ENCODE results near the gene LOC128125822.

LOC128125822 gene

GRCh38 chr6:63609231-63609630, 37.0 kb downstream of the LOC128125822 start:
- no peak overlapping the region for H2AFZ ChIP-seq (ENCODE audit: control insufficient read depth, low read depth, low read length)
- H3K4me2 ChIP-seq (ENCODE audit: control insufficient read depth, insufficient read depth) = no peak overlapping the region
- ChIA-PET POLR2A (interaction anchor here (0.8 kb wide), 1 partner anchor 18 kb away, joined by 4 read pairs; no protein-coding TSS in a partner anchor), CTCF (interaction anchor here (0.8 to 4.8 kb wide), 2 partner anchors 11 to 139 kb away, joined by 4 to 20 read pairs; no protein-coding TSS in a partner anchor), RAD21 (ENCODE audit: unreplicated experiment) (interaction anchor here (0.8 to 1.1 kb wide), 2 partner anchors 155 to 257 kb away, joined by 3 to 5 read pairs; no protein-coding TSS in a partner anchor), SMC1A (ENCODE audit: uncharacterized antibody, unreplicated experiment) (interaction anchor here (0.8 to 1.5 kb wide), 4 partner anchors 9 to 260 kb away, joined by 3 to 9 read pairs (median 4); no protein-coding TSS in a partner anchor)
- H3K36me3 ChIP-seq (ENCODE audit: control insufficient read depth in 2 of 2, insufficient read depth in 2 of 2, low read length in 1 of 2) = no peaks in the 10 kb centered on the region
- ATAC-seq = no peak
- no peak for FAIRE-seq
- H4K20me1 ChIP-seq (ENCODE audit: control insufficient read depth, insufficient read depth) = no peaks in the 10 kb centered on the region
- in situ Hi-C loops (cut with MboI) (no loop called here), intact Hi-C loops (cut with micrococcal nuclease; ENCODE audit: unreplicated experiment) (no loop called here)
- H3K4me3 ChIP-seq = no peak overlapping the region
- 38% methylated on average over 1 of the region's 1 CpG for WGBS (ENCODE audit: insufficient coverage, insufficient replicate concordance, low lambda C conversion rate, missing lambda C conversion rate)
- no peaks in the 10 kb centered on the region for H3K27me3 ChIP-seq (replicated peaks in 1 of 2; ENCODE audit: control insufficient read depth in 2 of 2, insufficient read depth in 2 of 2, low read length in 1 of 2)
- H3K27ac ChIP-seq (ENCODE audit: control insufficient read depth, insufficient read depth) = no peak overlapping the region
- TF ChIP-seq EED (IDR thresholded peaks at IDR 0.05; ENCODE audit: low read depth) (no peak), SKIL (IDR thresholded peaks at IDR 0.05; ENCODE audit: low read depth, poor library complexity, severe bottlenecking) (no peak), STAT1 (conservative IDR thresholded peaks at IDR 0.05) (no peak), NR2C2 (IDR thresholded peaks at IDR 0.05; ENCODE audit: borderline replicate concordance, control insufficient read depth, insufficient read length, low read depth) (no peak), SPI1 (IDR thresholded peaks at IDR 0.05; ENCODE audit: borderline replicate concordance, insufficient read depth, low read depth, low read length) (no peak), ATF2 (IDR thresholded peaks at IDR 0.05; ENCODE audit: low read length) (no peak), WRNIP1 (IDR thresholded peaks at IDR 0.05; ENCODE audit: borderline replicate concordance, low read depth, low read length) (no peak), NFIC (IDR thresholded peaks at IDR 0.05; ENCODE audit: low read depth, low read length) (no peak), ATF7 (IDR thresholded peaks at IDR 0.05; ENCODE audit: low read depth) (no peak), ZNF24 (IDR thresholded peaks at IDR 0.05) (no peak), E2F4 (IDR thresholded peaks at IDR 0.05; ENCODE audit: low read depth, low read length) (no peak), EP300 (IDR thresholded peaks at IDR 0.05; ENCODE audit: borderline replicate concordance in 1 of 2, control insufficient read depth in 1 of 2, low read depth in 2 of 2, low read length in 2 of 2) (no peak), NR2C1 (IDR thresholded peaks at IDR 0.05) (no peak), IRF5 (IDR thresholded peaks at IDR 0.05; ENCODE audit: borderline replicate concordance) (no peak), POLR2AphosphoS2 (IDR thresholded peaks at IDR 0.05; ENCODE audit: low read depth, low read length) (no peak)
- no TSS peak for BruUV-seq (replicated peaks)
- no peak for DNase-seq (ENCODE audit: low read depth, low spot score)
- H3K79me2 ChIP-seq (ENCODE audit: control insufficient read depth, insufficient read depth, low read length) = no peaks in the 10 kb centered on the region
- H3K9me3 ChIP-seq (replicated peaks; ENCODE audit: control insufficient read depth, insufficient read depth, low read length) = no peaks in the 10 kb centered on the region
- no peak overlapping the region for H3K9ac ChIP-seq (ENCODE audit: control insufficient read depth, insufficient read depth, low read length)
- H3K4me1 ChIP-seq (ENCODE audit: control insufficient read depth, insufficient read depth, low read length) = no peaks in the 10 kb centered on the region

Data from GM12878 (cell line).